GM21528 (cell line): ENCODE results near the gene ANXA6.
A peak's percentile ranks its signal among the peaks of the same experiment; 100 is the strongest.

Experiments
- ATAC-seq: cut with Tn5 transposase; IDR thresholded peaks from one replicate; pipeline ENCODE4 v1.9.1; 2021; ENCODE audit warnings: mild to moderate bottlenecking, moderate library complexity; ENCODE audit not compliant: unreplicated experiment, low FRiP score

The ANXA6 gene

DNA sequence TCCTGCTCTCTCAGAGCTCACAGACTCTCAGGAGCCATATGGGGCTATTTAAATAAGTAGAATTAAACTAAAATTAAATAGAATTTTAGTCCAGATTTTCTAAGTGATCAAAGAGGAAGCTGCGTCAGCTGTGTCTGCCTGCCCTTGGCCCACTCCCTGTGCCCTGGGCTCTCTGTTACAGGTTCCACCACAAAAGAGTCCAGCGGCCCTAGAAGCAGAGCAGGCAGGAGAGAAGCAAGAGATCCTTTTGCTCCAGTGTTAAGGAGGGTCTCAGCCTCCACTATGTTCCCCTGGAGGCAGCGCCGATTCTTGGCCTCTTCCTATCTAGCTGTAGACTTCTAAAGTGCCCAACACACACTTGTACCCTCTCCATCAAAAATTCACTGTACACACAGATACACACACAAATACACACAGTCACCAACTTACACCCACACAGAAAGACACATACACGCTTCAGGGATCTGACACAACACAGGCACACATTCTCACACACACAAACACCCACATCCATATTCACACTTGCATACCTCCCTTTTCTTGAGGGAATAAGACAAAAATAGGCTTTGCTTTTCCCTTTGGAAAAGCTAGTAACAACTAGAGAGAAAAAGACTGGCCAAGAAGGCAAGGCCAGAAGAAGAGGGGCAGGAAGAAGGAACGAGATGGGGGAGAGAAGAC is 71.2 kb downstream of the ANXA6 start:
- ATAC-seq: no peak

GRCh38 chr5:151085517-151086041 is 72.0 kb downstream of the ANXA6 start:
- no peak for ATAC-seq

DNA sequence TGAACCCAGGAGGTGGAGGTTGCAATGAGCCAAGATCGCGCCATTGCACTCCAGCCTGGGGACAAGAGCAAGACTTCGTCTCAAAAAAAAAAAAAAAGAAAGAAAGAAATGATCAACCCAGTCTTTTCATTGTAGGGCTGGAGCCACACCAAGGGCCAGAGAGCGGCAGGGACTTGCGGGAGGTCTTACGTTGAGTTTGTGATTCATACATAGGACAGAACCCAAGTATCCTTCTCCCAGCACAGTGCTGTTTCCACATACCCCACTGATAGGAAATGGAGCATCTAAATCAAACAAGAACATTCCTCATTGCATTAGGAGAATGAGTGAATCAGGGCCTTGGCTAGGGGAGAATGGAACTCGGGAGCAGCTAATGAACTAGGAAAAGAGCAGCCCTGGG is 73.2 kb downstream of the ANXA6 start:
- ATAC-seq: no peak

DNA sequence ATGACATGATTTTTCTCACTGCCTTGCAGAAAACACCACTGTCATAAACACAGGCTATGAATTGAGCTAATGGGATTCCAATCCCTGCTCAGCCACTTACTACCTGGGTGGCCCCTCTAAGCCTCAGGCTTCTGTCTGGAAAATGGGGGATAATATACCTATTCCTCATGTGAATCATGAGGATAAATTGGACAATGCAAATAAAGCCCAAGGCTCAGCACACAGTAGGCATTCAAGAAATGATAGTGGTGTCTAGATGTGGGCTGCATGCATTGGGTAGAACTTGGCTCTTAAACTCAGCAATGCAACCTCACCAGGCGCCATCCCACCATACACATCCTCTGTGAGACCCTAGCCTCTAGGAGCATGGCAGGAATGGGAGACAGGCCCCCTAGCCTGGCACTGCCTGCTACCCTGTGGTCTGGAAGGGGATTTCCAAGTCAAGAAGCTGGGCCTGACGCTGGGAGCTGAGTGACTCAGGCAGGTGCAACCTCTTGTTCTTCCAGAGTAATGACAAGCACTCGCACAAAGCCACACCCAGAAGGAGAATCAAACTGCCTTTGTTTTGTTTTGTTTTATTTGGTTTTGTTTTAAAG is 74.4 kb downstream of the ANXA6 start:
- ATAC-seq: no peak

GRCh38 chr5:151082282-151082902 is 75.2 kb downstream of the ANXA6 start:
- no peak for ATAC-seq

GRCh38 chr5:151081431-151082281 is 75.9 kb downstream of the ANXA6 start:
- no peak for ATAC-seq

DNA sequence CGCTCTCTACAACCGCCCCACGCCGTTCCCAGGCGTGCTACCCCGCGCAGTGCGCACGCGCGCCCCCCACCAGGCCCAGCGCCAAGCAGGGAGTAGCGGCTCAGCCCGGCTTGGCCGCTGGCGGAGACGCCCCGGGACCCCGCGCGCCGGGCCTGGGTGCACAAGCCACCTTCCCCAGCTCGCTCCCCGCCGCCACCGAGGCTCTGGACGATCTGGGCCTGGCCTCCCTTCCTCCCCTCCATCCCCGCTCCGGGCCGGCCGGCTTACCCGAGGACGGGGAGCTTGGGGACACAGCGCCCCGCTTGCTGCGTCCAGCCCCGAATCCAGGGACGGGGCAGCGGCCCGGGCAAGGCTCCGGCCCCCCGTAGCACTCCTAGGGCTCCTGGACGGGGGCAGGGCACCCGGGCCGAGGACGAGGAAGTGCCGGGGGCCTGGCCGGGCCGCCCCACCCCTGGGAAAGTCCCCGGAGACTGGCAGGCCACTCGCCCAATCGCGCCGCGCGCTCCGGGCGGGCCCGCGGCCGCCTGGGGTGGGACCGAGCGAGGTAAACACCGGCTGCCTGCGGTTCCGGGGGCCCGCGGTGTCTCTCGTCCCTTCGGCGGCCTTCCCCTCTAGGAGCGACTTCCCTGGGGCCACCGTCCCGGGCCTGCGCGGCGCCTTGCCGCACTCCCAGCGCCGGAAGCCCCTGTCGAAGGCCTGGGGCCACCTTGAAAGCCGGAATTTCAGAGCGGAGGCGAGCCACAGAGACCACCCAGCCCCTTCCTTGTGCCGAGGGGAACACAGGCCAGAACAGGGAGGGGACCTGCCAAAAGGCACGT is 76.8 kb downstream of the ANXA6 start, which contains the start of gene TNIP1:
TNIP1 (minus strand) TSS at position 422 of the 818 bp plus-strand sequence. CDS start 15,939 bp downstream, outside the sequence.
- peak; percentile 77 for ATAC-seq

- no peak for ATAC-seq
Measured at GRCh38 chr5:151079838-151080612, 77.6 kb downstream of the ANXA6 start.

DNA sequence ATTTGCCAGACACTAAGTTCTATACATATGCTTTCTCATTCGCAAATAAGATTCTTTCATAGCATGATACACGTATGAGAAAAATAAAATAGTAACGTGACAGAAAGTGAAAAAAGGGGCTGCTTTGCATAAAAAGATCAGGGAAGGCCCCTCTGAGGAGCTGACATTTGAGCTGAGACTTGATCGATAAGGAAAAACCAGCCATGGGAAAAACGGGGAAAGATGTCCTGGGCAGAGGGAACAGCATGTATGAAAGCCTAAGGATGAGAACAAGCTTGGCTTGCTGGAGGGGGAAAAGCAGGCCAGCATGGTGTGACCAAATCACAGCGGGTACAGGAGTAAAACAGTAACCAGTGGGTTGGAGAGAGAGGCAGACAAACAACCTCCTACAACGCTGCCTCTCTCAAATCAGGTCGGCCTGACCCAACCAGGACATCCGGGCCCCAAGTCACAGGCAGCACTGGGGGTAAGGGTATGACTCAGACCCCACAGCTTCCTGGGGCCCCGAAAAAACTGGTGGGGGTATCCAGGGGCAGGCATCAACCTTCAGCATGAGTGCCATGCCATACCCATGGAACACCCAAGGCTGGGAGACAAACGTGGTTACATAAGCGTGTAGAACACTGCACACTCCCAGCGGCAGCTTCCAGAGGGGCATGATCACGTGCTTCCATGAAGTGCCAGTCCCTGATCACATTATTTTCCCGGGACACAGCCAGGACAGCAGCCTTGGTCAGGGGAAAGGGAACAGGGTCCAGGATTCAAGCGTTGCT is 78.9 kb downstream of the ANXA6 start:
- ATAC-seq: peak; percentile 61

DNA sequence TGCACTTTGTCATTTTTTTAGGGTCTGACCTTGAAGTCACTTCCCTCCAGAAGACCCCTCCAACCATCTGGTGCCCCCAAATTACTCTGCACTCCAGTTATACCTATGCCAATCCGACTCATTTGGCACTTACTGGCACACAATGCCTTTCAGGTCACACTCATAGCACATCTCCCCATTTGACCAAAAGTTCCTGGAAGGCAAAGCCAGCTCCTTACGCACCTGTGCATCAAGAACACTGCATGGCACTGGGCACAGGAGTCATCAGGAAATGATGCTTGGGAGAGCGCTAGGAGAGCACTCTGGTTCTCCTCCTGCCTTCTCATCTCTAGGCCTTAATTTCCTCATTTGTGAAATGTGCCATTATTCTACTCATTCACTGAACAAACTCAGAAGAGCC is 79.6 kb downstream of the ANXA6 start:
- ATAC-seq: no peak

GRCh38 chr5:151077419-151077818 is 80.2 kb downstream of the ANXA6 start:
- no peak for ATAC-seq

DNA sequence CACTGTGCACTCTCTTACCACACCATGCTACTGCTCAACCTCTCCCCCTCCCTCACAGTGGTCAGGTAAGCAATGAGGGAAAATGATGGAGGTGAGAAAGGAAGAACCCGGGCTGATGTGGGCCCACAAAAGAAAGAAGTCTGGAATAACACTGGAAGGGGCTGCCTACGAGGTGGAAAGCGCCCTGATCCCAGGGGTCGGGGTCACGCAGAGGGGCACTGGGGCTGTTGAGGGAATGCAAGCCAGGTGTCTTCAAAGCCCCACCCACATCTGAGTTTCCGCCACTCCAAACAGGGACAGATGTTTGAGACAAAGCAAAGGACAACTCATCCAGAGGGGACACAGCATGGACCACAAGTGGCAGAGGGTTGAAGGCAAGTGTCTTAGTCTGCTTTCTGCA is 81.0 kb downstream of the ANXA6 start:
- ATAC-seq: no peak

DNA sequence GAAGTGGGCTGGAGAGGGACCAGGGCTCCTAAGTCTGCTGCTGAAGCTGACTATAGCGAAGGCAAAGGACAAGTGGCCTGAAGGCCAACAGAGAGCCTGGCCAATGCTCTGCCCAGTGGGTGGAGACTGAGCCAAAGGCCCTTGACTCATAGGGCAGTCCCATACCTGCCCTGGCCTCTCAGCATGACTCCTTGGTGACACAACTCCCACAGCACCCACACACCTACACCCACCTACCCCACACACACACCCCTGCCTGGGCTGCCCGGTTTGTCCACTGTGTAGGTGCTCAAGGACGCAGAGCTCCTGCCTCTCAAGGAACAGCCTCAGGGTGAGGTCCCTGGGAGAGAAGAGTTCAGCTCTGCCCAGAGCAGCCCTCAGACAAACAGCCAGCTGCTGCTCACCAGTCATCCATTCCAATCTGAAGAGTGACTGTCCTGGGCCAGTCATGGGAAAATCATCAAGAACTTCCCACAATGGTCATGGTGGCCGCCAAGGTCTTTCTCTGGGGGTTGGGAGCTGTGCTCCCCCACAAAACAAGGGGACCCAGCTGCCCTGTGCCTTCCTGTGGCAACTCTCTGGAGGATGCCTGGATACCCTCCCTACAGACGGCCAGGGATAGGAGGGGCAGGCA is 81.8 kb downstream of the ANXA6 start:
- ATAC-seq: no peak

- ATAC-seq: no peak
Measured at GRCh38 chr5:151074557-151074956, 83.0 kb downstream of the ANXA6 start.

- no peak for ATAC-seq
Measured at GRCh38 chr5:151073280-151073679, 84.3 kb downstream of the ANXA6 start.

DNA sequence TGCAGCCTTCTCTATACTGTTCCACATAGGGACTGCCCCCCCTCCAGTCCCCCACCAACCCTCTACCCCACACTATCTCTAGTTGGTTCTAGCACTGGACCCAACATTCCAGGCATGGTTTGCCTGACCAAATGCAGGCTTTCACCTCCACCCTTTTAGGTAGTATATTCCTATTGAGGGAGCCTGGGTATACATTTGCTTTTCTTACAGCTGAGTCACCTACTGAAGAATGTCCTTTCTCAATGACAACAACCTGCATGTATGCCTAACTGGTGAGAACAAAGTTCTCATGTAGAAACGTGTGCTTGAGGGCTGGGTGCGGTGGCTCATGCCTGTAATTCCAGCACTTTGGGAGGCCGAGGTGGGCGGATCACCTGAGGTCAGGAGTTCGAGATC is 85.0 kb downstream of the ANXA6 start:
- no peak for ATAC-seq

DNA sequence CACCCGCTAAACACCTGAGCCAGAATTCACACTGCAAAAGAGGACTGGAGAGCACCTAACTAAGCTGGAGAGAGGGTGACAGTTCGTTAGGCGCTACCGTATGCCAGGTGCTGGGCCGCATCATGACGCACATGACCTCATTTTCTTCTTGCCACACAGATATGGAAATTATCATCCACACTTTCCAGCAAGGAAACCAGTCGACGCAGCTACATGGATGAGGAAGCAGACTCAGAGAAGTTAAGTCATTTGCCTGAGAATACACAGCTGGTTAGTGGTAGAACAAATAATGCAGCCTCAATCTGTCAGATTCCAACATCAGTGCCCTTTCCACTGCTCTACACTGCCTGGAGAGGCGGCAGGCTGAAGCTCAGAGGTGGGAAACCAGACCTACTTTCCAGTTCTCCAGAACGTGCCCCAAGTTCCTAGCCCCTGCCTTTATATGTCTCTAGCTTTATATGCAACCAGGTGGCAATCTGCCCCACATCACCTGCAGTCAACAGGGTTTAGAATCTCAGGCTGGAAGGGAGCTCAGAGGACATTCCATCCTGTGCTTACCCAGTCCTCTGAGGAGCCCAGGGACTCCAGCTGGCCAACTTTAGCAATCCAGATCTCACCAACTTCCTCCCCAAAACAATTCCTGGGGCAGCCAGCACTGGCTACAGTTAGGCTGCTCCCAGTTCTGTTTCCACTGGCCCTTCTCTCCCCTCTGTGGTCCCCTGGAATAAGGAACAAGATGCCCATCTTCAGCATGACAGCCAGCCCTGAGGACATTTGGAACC is 85.5 kb downstream of the ANXA6 start:
- ATAC-seq: no peak
